Lower leg skin (tissue), 3 donors: ENCODE measurements around the gene GPR78.

Experiments
- CTCF ChIP-seq, 3 donors: fragments of 450-650 bp; IDR thresholded peaks; one replicate each; pipeline ENCODE4 v1.5.1; 2016; ENCODE audit warnings: antibody characterized with exemption in 3 of 3, mild to moderate bottlenecking in 3 of 3, moderate library complexity in 2 of 3
- POLR2A ChIP-seq, 2 donors: fragments of 450-650 bp; IDR thresholded peaks; one replicate each; pipeline ENCODE4 v1.6.1; 2016 to 2017; ENCODE audit warnings: antibody characterized with exemption in 2 of 2, mild to moderate bottlenecking in 1 of 2, moderate library complexity in 1 of 2

DNA sequence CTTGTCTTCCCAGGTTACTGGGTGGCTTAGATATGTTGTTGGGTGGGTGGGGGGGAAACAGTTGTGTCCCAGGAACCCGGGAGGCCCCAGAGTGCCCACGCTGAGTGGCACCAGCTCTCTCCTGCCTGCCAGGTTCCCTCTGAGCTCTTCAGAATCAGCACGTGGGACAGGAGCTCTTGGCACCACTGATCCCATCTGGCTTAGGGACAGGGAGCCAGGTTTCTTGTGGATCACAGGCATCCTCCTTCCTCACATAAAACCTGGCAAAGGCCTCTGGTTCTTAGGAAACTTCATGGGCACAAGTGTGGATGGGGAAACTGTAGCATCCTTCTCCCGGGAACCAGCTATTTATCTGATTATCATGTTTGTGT is 3.4 kb downstream of the GPR78 start:
- TF ChIP-seq CTCF (IDR thresholded peaks at IDR 0.05): no peak
- no peak for TF ChIP-seq POLR2A (IDR thresholded peaks at IDR 0.05)
